ENCODE data around the gene PLPPR1. TPM values are rescaled to one million over a fixed set of nuclear protein-coding genes. Genes with fewer than 3 reads are reported as not detected.

PLPPR1 gene
- total RNA-seq, 1 experiment from 2014 or later, result 2.4 TPM

- peak overlapping the region; percentile 82 to 90 for H3K4me3 Mint-ChIP-seq
- Histone ChIP-seq H3K9me3 (ENCODE audit: control insufficient read depth, low read depth, low read length) (no peaks in the 10 kb centered on the region), H3K14ac (ENCODE audit: insufficient read depth, low read length) (no peak overlapping the region), H3K79me1 (ENCODE audit: insufficient read depth, low read depth, low read length, poor library complexity, severe bottlenecking) (no peaks in the 10 kb centered on the region), H2BK20ac (ENCODE audit: low read depth, low read length, poor library complexity, severe bottlenecking) (no peak overlapping the region), H3K18ac (ENCODE audit: insufficient read length, low read depth, low read length) (no peak overlapping the region), H4K91ac (ENCODE audit: insufficient read length, low read depth, low read length) (no peak overlapping the region), H3K4me2 (ENCODE audit: insufficient read depth, insufficient read length, low read length) (peak overlapping the region; percentile 65), H3K9ac (ENCODE audit: extremely low read depth, insufficient read length, low read length) (no peak overlapping the region), H4K5ac (ENCODE audit: insufficient read length, low read depth, low read length) (no peak overlapping the region), H2BK12ac (ENCODE audit: insufficient read length, low read depth, low read length) (no peak overlapping the region), H3K23ac (ENCODE audit: insufficient read length, low read depth, low read length) (no peak overlapping the region), H3K4ac (ENCODE audit: low read depth, low read length) (no peak overlapping the region), H4K20me1 (ENCODE audit: control insufficient read depth, insufficient read depth, insufficient read length) (no peaks in the 10 kb centered on the region), H3K23me2 (ENCODE audit: insufficient read length, low read depth, low read length, poor library complexity, severe bottlenecking) (peaks cover 18% of the 10 kb centered on the region), H3K27me3 (ENCODE audit: insufficient read depth, low read length) (peaks cover 23% of the 10 kb centered on the region), H2AFZ (ENCODE audit: low read length) (peak overlapping the region; percentile 24), H2AK5ac (ENCODE audit: insufficient read length, low read length) (no peak overlapping the region), H2BK5ac (ENCODE audit: insufficient read length, low read length) (no peak overlapping the region), H3T11ph (ENCODE audit: low read length) (no peak overlapping the region), H3K4me1 (ENCODE audit: insufficient read depth, low read length) (0 out of 2 replicates have a peak, but pooled peaks cover 2% of the 10 kb centered on the region), H2BK120ac (ENCODE audit: low read depth, low read length, poor library complexity, severe bottlenecking) (no peak overlapping the region), H4K8ac (replicated peaks; ENCODE audit: insufficient read length, low read depth, low read length) (no peak overlapping the region), H3K27ac (ENCODE audit: insufficient read length, low read depth, low read length) (no peak overlapping the region), H2BK15ac (ENCODE audit: low read depth, low read length) (no peak overlapping the region), H3K79me2 (ENCODE audit: insufficient read depth, low read length) (no peaks in the 10 kb centered on the region), H3K56ac (ENCODE audit: insufficient read length, low read depth, low read length) (no peak overlapping the region)
- H3K27me3 Mint-ChIP-seq (ENCODE audit: low read depth), result peaks cover 70% of the 10 kb centered on the region
- peaks cover 21 to 36% of the 10 kb centered on the region in 2 experiments for H3K4me1 Mint-ChIP-seq
- no peak overlapping the region for H3K27ac Mint-ChIP-seq
- TF ChIP-seq CTCF (conservative IDR thresholded peaks at IDR 0.05), result no peak
- no CpG with 5 or more reads among the region's 12 CpGs for WGBS (ENCODE audit: extremely low coverage, insufficient read length, low lambda C conversion rate)
- no peaks in the 10 kb centered on the region for H3K9me3 Mint-ChIP-seq
- H3K36me3 Mint-ChIP-seq (ENCODE audit: insufficient read depth in 1 of 3, low read depth in 3 of 3), result no peaks in the 10 kb centered on the region
- no peak for DNase-seq
Observed at GRCh38 chr9:101027733-101028345, 688 bp upstream of the PLPPR1 start.
